Gastrocnemius medialis (tissue), 4 donors: ENCODE data around the gene SCN9A. TPM values are rescaled to one million over a fixed set of nuclear protein-coding genes. Genes with fewer than 3 reads are reported as not detected.

ENCODE experiments used
- ATAC-seq, 2 donors: fragments of 150-250 bp; one replicate each; pipeline ENCODE4 v1.9.1; 2016
- DNase-seq, 2 donors: peaks; one replicate each; pipeline ENCODE4 v3.0.0-alpha.2; 2019
- H3K27ac ChIP-seq, 4 donors: fragments of 200-600 bp; sonication (generic); 1 replicate in 1 of 4; 2 replicates in 3 of 4; pipeline ENCODE4 v1.5.1; 2016 to 2018; ENCODE audit warnings: mild to moderate bottlenecking in 2 of 4, moderate library complexity in 1 of 4
- H3K27me3 ChIP-seq, 3 donors: fragments of 200-600 bp; sonication (generic) in 2 of 3; 1 replicate in 1 of 3; 2 replicates in 2 of 3; pipeline versions ENCODE4 v1.5.1 to v1.6.0; 2016 to 2019; ENCODE audit warnings: mild to moderate bottlenecking in 1 of 3, moderate library complexity in 1 of 3
- H3K36me3 ChIP-seq, 2 donors: fragments of 200-600 bp; sonication (generic) in 1 of 2; one replicate each; pipeline ENCODE4 v1.5.1; 2017 to 2018
- H3K4me1 ChIP-seq, 2 donors: fragments of 200-600 bp; sonication (generic) in 1 of 2; one replicate each; pipeline ENCODE4 v1.5.1; 2016 to 2017; ENCODE audit warnings: mild to moderate bottlenecking in 2 of 2
- H3K4me3 ChIP-seq, 4 donors: fragments of 200-600 bp; sonication (generic) in 3 of 4; 1 replicate in 1 of 4; 2 replicates in 3 of 4; pipeline ENCODE4 v1.5.1; 2016 to 2019; ENCODE audit warnings: mild to moderate bottlenecking in 2 of 4
- H3K9me3 ChIP-seq, 3 donors: fragments of 200-600 bp; sonication (generic) in 2 of 3; 1 replicate in 1 of 3; 2 replicates in 2 of 3; pipeline ENCODE4 v1.5.1; 2016 to 2019
- POLR2A ChIP-seq, 2 donors: fragments of 450-650 bp; IDR thresholded peaks; one replicate each; pipeline ENCODE4 v1.6.1; 2017; ENCODE audit warnings: antibody characterized with exemption in 2 of 2, mild to moderate bottlenecking in 2 of 2, moderate library complexity in 2 of 2
- in situ Hi-C, 4 donors: fragments of 200-750 bp; cut with MboI; loops; one replicate each; pipeline versions ENCODE4 v1.15.0 to v1.8.0; 2017; ENCODE audit warnings: low sequenced_read_pairs in 4 of 4
- intact Hi-C: fragments of 100-400 bp; cut with DNase I; formaldehyde crosslinking; loops from one replicate; pipeline ENCODE4 v1.15.1; 2023; ENCODE audit warnings: low total_unique reads
- total RNA-seq, 4 donors: library from RNA; depleted of rRNA; stranded (reverse); fragments of >200 nt; gene quantifications; one replicate each; pipeline versions ENCODE4 v1.1.0 to v1.2.3, GENCODE V29; 2016
- TF ChIP-seq, protein P1 (sequence below), 5 experiments: fragments of 450-650 bp in 3 of 5; fragments of 200-600 bp in 2 of 5; sonication (generic) in 2 of 5; IDR thresholded peaks in 4 of 5; conservative IDR thresholded peaks in 1 of 5; 1 replicate in 4 of 5; 2 replicates in 1 of 5; pipeline ENCODE4 v1.5.1; 2016 to 2019; ENCODE audit warnings: antibody characterized with exemption in 5 of 5, mild to moderate bottlenecking in 3 of 5, moderate library complexity in 3 of 5

SCN9A gene
- total RNA-seq, 4 donors from 2014 or later, result 0.10 to 1.1 (median 0.49) TPM

DNA sequence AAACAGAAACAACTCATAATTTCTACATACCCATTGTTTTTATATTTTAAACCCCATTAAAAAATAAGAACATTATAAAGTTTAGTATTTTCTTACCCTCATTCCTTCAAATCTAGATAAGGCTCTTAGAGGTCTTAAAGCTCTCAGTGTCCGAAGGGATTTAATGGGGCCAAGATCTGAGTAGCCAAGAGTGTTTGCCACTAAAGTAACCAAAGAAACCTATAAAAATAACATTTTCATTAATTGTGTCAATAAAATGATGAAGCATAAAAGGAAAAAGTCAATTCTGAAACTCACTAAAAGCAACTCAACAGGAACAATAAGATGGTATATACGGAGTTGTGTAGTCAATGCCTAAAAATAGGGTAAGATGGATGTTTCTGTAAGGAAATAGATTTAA lies 142.5 kb downstream of the SCN9A start:
- Histone ChIP-seq H3K36me3 (no peaks in the 10 kb centered on the region), H3K4me1 (no peaks in the 10 kb centered on the region), H3K27me3 (no peaks in the 10 kb centered on the region), H3K4me3 (no peak overlapping the region), H3K9me3 (no peaks in the 10 kb centered on the region), H3K27ac (no peak overlapping the region)
- intact Hi-C loops, result no loop called here
- in situ Hi-C loops, result no loop called here
- no peak for DNase-seq
- no peak for ATAC-seq
- TF ChIP-seq, protein P1, sequence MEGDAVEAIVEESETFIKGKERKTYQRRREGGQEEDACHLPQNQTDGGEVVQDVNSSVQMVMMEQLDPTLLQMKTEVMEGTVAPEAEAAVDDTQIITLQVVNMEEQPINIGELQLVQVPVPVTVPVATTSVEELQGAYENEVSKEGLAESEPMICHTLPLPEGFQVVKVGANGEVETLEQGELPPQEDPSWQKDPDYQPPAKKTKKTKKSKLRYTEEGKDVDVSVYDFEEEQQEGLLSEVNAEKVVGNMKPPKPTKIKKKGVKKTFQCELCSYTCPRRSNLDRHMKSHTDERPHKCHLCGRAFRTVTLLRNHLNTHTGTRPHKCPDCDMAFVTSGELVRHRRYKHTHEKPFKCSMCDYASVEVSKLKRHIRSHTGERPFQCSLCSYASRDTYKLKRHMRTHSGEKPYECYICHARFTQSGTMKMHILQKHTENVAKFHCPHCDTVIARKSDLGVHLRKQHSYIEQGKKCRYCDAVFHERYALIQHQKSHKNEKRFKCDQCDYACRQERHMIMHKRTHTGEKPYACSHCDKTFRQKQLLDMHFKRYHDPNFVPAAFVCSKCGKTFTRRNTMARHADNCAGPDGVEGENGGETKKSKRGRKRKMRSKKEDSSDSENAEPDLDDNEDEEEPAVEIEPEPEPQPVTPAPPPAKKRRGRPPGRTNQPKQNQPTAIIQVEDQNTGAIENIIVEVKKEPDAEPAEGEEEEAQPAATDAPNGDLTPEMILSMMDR (IDR thresholded peaks at IDR 0.05 in 4 of 5, conservative IDR thresholded peaks at IDR 0.05 in 1 of 5), result no peak
- TF ChIP-seq POLR2A (IDR thresholded peaks at IDR 0.05), result no peak

DNA sequence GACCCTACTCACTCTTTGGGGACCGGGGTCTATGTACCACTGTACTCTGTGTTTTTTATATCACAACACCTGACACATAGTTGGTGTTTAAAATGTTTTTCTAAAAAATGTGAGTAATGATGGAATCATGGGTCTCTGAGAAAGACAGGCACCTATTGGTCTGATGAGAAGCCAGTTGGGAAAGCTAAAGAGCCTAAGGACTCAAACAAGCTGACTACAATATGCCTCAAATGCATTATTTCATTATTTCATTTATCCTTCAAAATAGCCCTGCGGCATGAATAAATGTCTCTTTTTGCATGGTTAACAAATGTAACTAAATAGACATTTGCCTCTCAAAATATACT lies 145.0 kb downstream of the SCN9A start:
- DNase-seq (no peak), ATAC-seq (no peak)
- intact Hi-C loops (no loop called here), in situ Hi-C loops (no loop called here)
- H3K4me3 ChIP-seq, result no peak overlapping the region
- H3K4me1 ChIP-seq, result no peaks in the 10 kb centered on the region
- H3K9me3 ChIP-seq, result no peaks in the 10 kb centered on the region
- TF ChIP-seq POLR2A (IDR thresholded peaks at IDR 0.05), result no peak
- TF ChIP-seq, protein P1 (IDR thresholded peaks at IDR 0.05 in 4 of 5, conservative IDR thresholded peaks at IDR 0.05 in 1 of 5), result no peak
- no peak overlapping the region for H3K27ac ChIP-seq
- no peaks in the 10 kb centered on the region for H3K36me3 ChIP-seq
- no peaks in the 10 kb centered on the region for H3K27me3 ChIP-seq

DNA sequence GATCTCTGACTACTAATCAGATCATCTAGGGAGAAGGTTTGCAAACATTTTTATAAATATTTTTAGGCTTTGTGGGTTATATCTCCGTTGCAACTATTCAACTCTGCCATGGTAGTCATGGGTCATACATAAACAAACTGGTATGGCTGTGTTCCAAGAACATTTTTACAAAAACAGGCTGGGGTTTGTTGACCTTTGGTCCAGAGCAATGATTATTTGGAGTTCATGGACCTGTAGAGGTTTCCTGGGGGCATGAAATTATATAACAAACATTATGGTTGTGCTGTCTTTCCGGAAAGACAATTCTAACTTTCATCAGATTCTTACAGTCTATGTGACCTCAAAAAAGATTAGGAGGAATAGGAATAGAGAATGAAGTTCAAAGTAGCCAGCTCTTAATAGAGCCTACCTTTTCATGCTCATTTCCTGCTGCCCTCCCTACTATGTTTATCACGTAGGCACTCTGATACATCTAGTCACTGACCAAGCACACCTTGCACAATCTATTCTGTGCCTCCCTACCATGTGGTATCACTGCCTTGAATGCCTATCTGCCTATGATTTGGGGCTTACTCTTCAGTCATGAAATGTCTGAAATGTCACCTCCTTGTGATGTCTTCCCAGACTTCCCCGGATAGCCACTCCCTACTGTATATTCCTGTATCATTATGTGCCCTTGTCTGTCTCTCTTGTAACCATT lies 145.6 kb downstream of the SCN9A start:
- no peaks in the 10 kb centered on the region for H3K36me3 ChIP-seq
- H3K27me3 ChIP-seq, result no peaks in the 10 kb centered on the region
- DNase-seq (no peak), ATAC-seq (no peak)
- no peak overlapping the region for H3K27ac ChIP-seq
- intact Hi-C loops (no loop called here), in situ Hi-C loops (no loop called here)
- H3K9me3 ChIP-seq, result no peaks in the 10 kb centered on the region
- no peaks in the 10 kb centered on the region for H3K4me1 ChIP-seq
- H3K4me3 ChIP-seq, result no peak overlapping the region
- TF ChIP-seq POLR2A (IDR thresholded peaks at IDR 0.05), result no peak
- TF ChIP-seq, protein P1 (IDR thresholded peaks at IDR 0.05 in 4 of 5, conservative IDR thresholded peaks at IDR 0.05 in 1 of 5), result no peak

DNA sequence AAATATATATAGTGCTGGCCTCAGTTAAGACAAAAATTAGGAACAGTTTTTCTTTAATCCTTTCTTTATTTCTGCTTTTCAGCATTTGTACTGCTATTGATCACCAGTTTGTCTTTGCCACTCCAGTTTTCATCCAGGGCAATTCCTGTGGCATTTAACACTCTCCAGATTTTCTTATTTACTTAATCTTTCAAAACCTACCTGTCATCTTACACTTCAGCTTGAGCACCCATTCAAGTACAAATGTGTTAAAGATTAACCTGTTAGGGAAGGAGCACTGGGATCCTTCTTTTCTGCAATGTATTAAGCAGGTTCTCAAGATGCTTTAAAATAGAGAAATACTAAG lies 146.1 kb downstream of the SCN9A start:
- no peak for ATAC-seq
- Histone ChIP-seq H3K4me1 (no peaks in the 10 kb centered on the region), H3K9me3 (no peaks in the 10 kb centered on the region), H3K27ac (no peak overlapping the region), H3K4me3 (no peak overlapping the region), H3K27me3 (no peaks in the 10 kb centered on the region), H3K36me3 (no peaks in the 10 kb centered on the region)
- in situ Hi-C loops, result no loop called here
- intact Hi-C loops, result no loop called here
- TF ChIP-seq, protein P1 (IDR thresholded peaks at IDR 0.05 in 4 of 5, conservative IDR thresholded peaks at IDR 0.05 in 1 of 5), result no peak
- TF ChIP-seq POLR2A (IDR thresholded peaks at IDR 0.05), result no peak
- no peak for DNase-seq

DNA sequence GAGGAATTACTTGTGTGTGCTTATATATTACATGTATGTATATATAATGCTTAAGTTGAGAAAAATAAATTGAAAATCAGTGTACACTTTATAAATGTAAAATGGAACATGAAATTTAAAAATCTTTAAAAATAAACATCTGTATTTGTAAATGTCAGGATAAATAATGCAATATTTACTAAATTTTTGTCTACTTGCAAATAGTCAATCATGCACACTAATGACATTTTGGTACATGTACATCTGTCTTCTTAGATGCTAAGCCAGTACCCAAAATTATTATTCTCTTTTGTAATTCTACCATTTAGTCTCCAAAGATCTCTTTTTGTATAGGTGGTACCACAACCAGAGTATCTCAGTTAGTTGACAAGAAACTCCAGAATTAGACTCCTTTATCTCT lies 151.5 kb downstream of the SCN9A start:
- DNase-seq, result no peak
- Histone ChIP-seq H3K27ac (no peak overlapping the region), H3K9me3 (no peaks in the 10 kb centered on the region), H3K27me3 (no peaks in the 10 kb centered on the region), H3K36me3 (no peaks in the 10 kb centered on the region), H3K4me3 (no peak overlapping the region), H3K4me1 (no peaks in the 10 kb centered on the region)
- in situ Hi-C loops, result no loop called here
- TF ChIP-seq POLR2A (IDR thresholded peaks at IDR 0.05), result no peak
- TF ChIP-seq, protein P1 (IDR thresholded peaks at IDR 0.05 in 4 of 5, conservative IDR thresholded peaks at IDR 0.05 in 1 of 5), result no peak
- intact Hi-C loops, result no loop called here
- ATAC-seq, result no peak
